Muscle of leg (tissue), 11 donors: Measurements from ENCODE around the gene ABL1. TPM values are rescaled to one million over a fixed set of nuclear protein-coding genes. Genes with fewer than 3 reads are reported as not detected.

Source experiments
- DNase-seq: peaks from one replicate; pipeline ENCODE4 v3.0.0; 2013
- H3K27ac ChIP-seq: one replicate; pipeline ENCODE4 v1.5.1; 2013; ENCODE audit warnings: mild to moderate bottlenecking, low read length, control low read depth
- H3K27me3 ChIP-seq: one replicate; pipeline ENCODE4 v1.6.1; 2013; ENCODE audit warnings: low read length; ENCODE audit not compliant: control insufficient read depth, insufficient read depth
- H3K36me3 ChIP-seq: one replicate; pipeline ENCODE4 v1.6.1; 2013; ENCODE audit warnings: low read length; ENCODE audit not compliant: control insufficient read depth, insufficient read depth
- H3K4me1 ChIP-seq: one replicate; pipeline ENCODE4 v1.6.1; 2013; ENCODE audit warnings: low read length; ENCODE audit not compliant: control insufficient read depth, insufficient read depth
- H3K4me3 ChIP-seq: one replicate; pipeline ENCODE4 v1.5.1; 2013; ENCODE audit warnings: low read length, control low read depth
- H3K9me3 ChIP-seq: replicated peaks from 2 replicates; pipeline ENCODE4 v1.6.1; 2013; ENCODE audit warnings: low read depth, low read length; ENCODE audit not compliant: control insufficient read depth
- WGBS: methylation state at CpG from one replicate; pipeline ENCODE4 v1.1.5; 2013; ENCODE audit warnings: missing lambda C conversion rate; ENCODE audit not compliant: insufficient coverage; 5-methylcytosine and 5-hydroxymethylcytosine counted together
- polyA plus RNA-seq, 8 donors: library from polyadenylated mRNA; unstranded; fragments of 120-200 nt; gene quantifications; one replicate each; pipeline versions ENCODE4 v1.2.1 to v1.2.3, GENCODE V29; 2013; ENCODE audit warnings: inconsistent platforms in 1 of 8, low replicate concordance in 1 of 8; ENCODE audit not compliant: insufficient read length in 8 of 8, insufficient read depth in 1 of 8
- total RNA-seq: library from RNA; stranded (reverse); fragments of 120-200 nt; gene quantifications from one replicate; pipeline ENCODE4 v1.2.4, GENCODE V29; 2013

The ABL1 gene
- total and polyA plus RNA-seq, 9 donors = 27.0 to 81.7 (median 67.0) TPM

- peaks cover 18% of the 10 kb centered on the region for H3K4me1 ChIP-seq
- no peaks in the 10 kb centered on the region for H3K27me3 ChIP-seq
- 74% methylated on average over 8 of the region's 9 CpGs for WGBS
- H3K27ac ChIP-seq = no peak overlapping the region
- H3K4me3 ChIP-seq = no peak overlapping the region
- no peak for DNase-seq
- H3K9me3 ChIP-seq = no peaks in the 10 kb centered on the region
- H3K36me3 ChIP-seq = peaks cover 87% of the 10 kb centered on the region
Observed at GRCh38 chr9:130890124-130890523, 55.1 kb downstream of the ABL1 start.

- Histone ChIP-seq H3K27me3 (no peaks in the 10 kb centered on the region), H3K4me1 (peaks cover 27% of the 10 kb centered on the region), H3K27ac (no peak overlapping the region), H3K4me3 (no peak overlapping the region), H3K36me3 (peaks cover 81% of the 10 kb centered on the region), H3K9me3 (no peaks in the 10 kb centered on the region)
- WGBS = 62% methylated on average over 10 of the region's 20 CpGs
- no peak for DNase-seq
Observed at GRCh38 chr9:130890870-130891687, 56.0 kb downstream of the ABL1 start.

- Histone ChIP-seq H3K27me3 (peaks cover 4% of the 10 kb centered on the region), H3K4me1 (peaks cover 28% of the 10 kb centered on the region), H3K4me3 (no peak overlapping the region), H3K9me3 (no peaks in the 10 kb centered on the region), H3K27ac (no peak overlapping the region), H3K36me3 (peaks cover 72% of the 10 kb centered on the region)
- 42% methylated on average over 15 of the region's 18 CpGs for WGBS
- DNase-seq = peak; percentile 61
Observed at GRCh38 chr9:130891688-130892476, 56.8 kb downstream of the ABL1 start.

GRCh38 chr9:130892477-130893304 is 57.6 kb downstream of the ABL1 start:
- no peak overlapping the region for H3K27ac ChIP-seq
- peaks cover 6% of the 10 kb centered on the region for H3K27me3 ChIP-seq
- DNase-seq = no peak
- 34% methylated on average over 14 of the region's 24 CpGs for WGBS
- H3K4me1 ChIP-seq = peaks cover 28% of the 10 kb centered on the region
- H3K9me3 ChIP-seq = no peaks in the 10 kb centered on the region
- H3K36me3 ChIP-seq = peaks cover 64% of the 10 kb centered on the region
- H3K4me3 ChIP-seq = no peak overlapping the region

GRCh38 chr9:130893341-130894101 is 58.5 kb downstream of the ABL1 start:
- H3K27ac ChIP-seq = no peak overlapping the region
- H3K36me3 ChIP-seq = peaks cover 56% of the 10 kb centered on the region
- no peak overlapping the region for H3K4me3 ChIP-seq
- DNase-seq = peak; percentile 72
- no peaks in the 10 kb centered on the region for H3K9me3 ChIP-seq
- peaks cover 10% of the 10 kb centered on the region for H3K27me3 ChIP-seq
- 50% methylated on average over 26 of the region's 34 CpGs for WGBS
- H3K4me1 ChIP-seq = peaks cover 28% of the 10 kb centered on the region

- Histone ChIP-seq H3K27ac (no peak overlapping the region), H3K4me3 (no peak overlapping the region), H3K36me3 (peaks cover 49% of the 10 kb centered on the region), H3K9me3 (no peaks in the 10 kb centered on the region), H3K4me1 (peaks cover 32% of the 10 kb centered on the region), H3K27me3 (peaks cover 12% of the 10 kb centered on the region)
- WGBS = 56% methylated on average over 7 of the region's 7 CpGs
- DNase-seq = no peak
Observed at GRCh38 chr9:130894546-130894945, 59.5 kb downstream of the ABL1 start.

- no peak overlapping the region for H3K4me3 ChIP-seq
- WGBS = 79% methylated on average over 5 of the region's 9 CpGs
- peaks cover 46% of the 10 kb centered on the region for H3K36me3 ChIP-seq
- H3K4me1 ChIP-seq = peaks cover 32% of the 10 kb centered on the region
- no peaks in the 10 kb centered on the region for H3K9me3 ChIP-seq
- no peak for DNase-seq
- no peak overlapping the region for H3K27ac ChIP-seq
- H3K27me3 ChIP-seq = peaks cover 17% of the 10 kb centered on the region
Observed at GRCh38 chr9:130895038-130895437, 60.0 kb downstream of the ABL1 start.

- peaks cover 23% of the 10 kb centered on the region for H3K27me3 ChIP-seq
- H3K4me3 ChIP-seq = no peak overlapping the region
- H3K36me3 ChIP-seq = peaks cover 40% of the 10 kb centered on the region
- peaks cover 32% of the 10 kb centered on the region for H3K4me1 ChIP-seq
- no peak overlapping the region for H3K27ac ChIP-seq
- DNase-seq = no peak
- 53% methylated on average over 22 of the region's 24 CpGs for WGBS
- H3K9me3 ChIP-seq = no peaks in the 10 kb centered on the region
Observed at GRCh38 chr9:130895481-130896232, 60.6 kb downstream of the ABL1 start.
